HCT116 (cell line): ENCODE results near the gene DCBLD2. TPM values are rescaled to one million over a fixed set of nuclear protein-coding genes. Genes with fewer than 3 reads are reported as not detected.

Source experiments
- ATAC-seq: fragments of 200-7000 bp; cut with Tn5 transposase; 2 replicates; pipeline ENCODE4 v1.9.1; 2020; ENCODE audit warnings: mild to moderate bottlenecking, moderate library complexity
- BruUV-seq: library from RNA; stranded (reverse); fragments of 400-500 nt; replicated peaks from 2 replicates; lab custom pipeline; 2021; lab: Mats Ljungman, UMichigan
- CTCF ChIA-PET: fragments of 300-600 bp; sonication (Branson Sonifier 250); formaldehyde crosslinking; loops from one replicate; lab custom pipeline; 2021; ENCODE audit warnings: antibody characterized with exemption; lab: Charles Lee
- POLR2A ChIA-PET: fragments of 300-600, 350-600 bp; sonication (Branson Sonifier 250); formaldehyde crosslinking; loops from one replicate; lab custom pipeline; 2021; ENCODE audit warnings: antibody characterized with exemption; lab: Charles Lee
- RAD21 ChIA-PET, 2 experiments: fragments of 300-600 bp; sonication (Branson Sonifier 250); formaldehyde crosslinking; loops; one replicate each; lab custom pipeline; 2023; ENCODE audit warnings: low total read pairs in 2 of 2; ENCODE audit not compliant: uncharacterized antibody in 2 of 2, unreplicated experiment in 2 of 2, low non-redundant PET in 1 of 2; lab: Charles Lee
- DNase-seq: peaks from one replicate; pipeline ENCODE4 v3.0.0-alpha.2; 2010; ENCODE audit warnings: low read depth, low spot score
- H2AFZ ChIP-seq: fragments of 200-600 bp; shearing (Covaris generic), sonication (generic); 2 replicates; pipeline ENCODE4 v1.6.1; 2017; ENCODE audit warnings: low read depth, mixed run types, mixed read lengths, antibody characterized with exemption, low read length; ENCODE audit not compliant: poor library complexity, severe bottlenecking
- H3K27ac ChIP-seq: 2 replicates; pipeline ENCODE4 v1.5.1; 2012; ENCODE audit warnings: low read depth, low read length
- H3K27me3 ChIP-seq: fragments of 200-600 bp; sonication (generic); 2 replicates; pipeline ENCODE4 v1.6.1; 2016; ENCODE audit warnings: mixed run types, low read length, mixed read lengths; ENCODE audit not compliant: insufficient read depth
- H3K36me3 ChIP-seq, 2 experiments: fragments of 200-500 bp in 1 of 2; fragments of 200-600 bp in 1 of 2; sonication (Bioruptor generic) in 1 of 2; sonication (generic) in 1 of 2; 2 replicates each; pipeline versions ENCODE4 v1.5.1 to v1.6.1; 2014 to 2016; ENCODE audit warnings: low read length in 2 of 2, inconsistent platforms in 1 of 2, mixed read lengths in 1 of 2, mixed run types in 1 of 2; ENCODE audit not compliant: insufficient read depth in 2 of 2, control insufficient read depth in 1 of 2
- H3K4me1 ChIP-seq, 2 experiments: fragments of 200-600 bp in 1 of 2; sonication (generic) in 1 of 2; 2 replicates each; pipeline versions ENCODE4 v1.5.1 to v1.6.1; 2012 to 2017; ENCODE audit warnings: low read length in 2 of 2, inconsistent platforms in 1 of 2, mild to moderate bottlenecking in 1 of 2, mixed read lengths in 1 of 2, mixed run types in 1 of 2, moderate library complexity in 1 of 2; ENCODE audit not compliant: insufficient read depth in 2 of 2, control insufficient read depth in 1 of 2
- H3K4me2 ChIP-seq: fragments of 200-600 bp; sonication (generic); 2 replicates; pipeline ENCODE4 v1.6.1; 2017; ENCODE audit warnings: mixed run types, low read length, mixed read lengths
- H3K4me3 ChIP-seq, 2 experiments: fragments of 200-600 bp in 1 of 2; sonication (generic) in 1 of 2; replicated peaks in 1 of 2; 2 replicates each; pipeline ENCODE4 v1.5.1; 2011 to 2016; ENCODE audit warnings: low read length in 2 of 2, control low read depth in 1 of 2, low read depth in 1 of 2, mild to moderate bottlenecking in 1 of 2, mixed read lengths in 1 of 2, mixed run types in 1 of 2
- H3K79me2 ChIP-seq: fragments of 200-600 bp; sonication (generic); 2 replicates; pipeline ENCODE4 v1.6.1; 2017; ENCODE audit warnings: mild to moderate bottlenecking, mixed run types, low read length, moderate library complexity, mixed read lengths; ENCODE audit not compliant: insufficient read depth
- H3K9ac ChIP-seq: fragments of 200-600 bp; sonication (generic); 2 replicates; pipeline ENCODE4 v1.6.1; 2016; ENCODE audit warnings: low read length, mixed read lengths
- H3K9me2 ChIP-seq: fragments of 200-600 bp; sonication (generic), shearing (Covaris generic); 2 replicates; pipeline ENCODE4 v1.6.1; 2017; ENCODE audit warnings: mixed run types, mild to moderate bottlenecking, moderate library complexity; ENCODE audit not compliant: insufficient read depth
- H3K9me3 ChIP-seq, 2 experiments: fragments of 200-500 bp in 1 of 2; fragments of 200-600 bp in 1 of 2; sonication (Bioruptor generic) in 1 of 2; sonication (generic) in 1 of 2; 2 replicates each; pipeline ENCODE4 v1.6.1; 2014 to 2017; ENCODE audit warnings: low read length in 2 of 2, mixed read lengths in 2 of 2, inconsistent platforms in 1 of 2, low read depth in 1 of 2, mild to moderate bottlenecking in 1 of 2, mixed run types in 1 of 2, moderate library complexity in 1 of 2; ENCODE audit not compliant: control insufficient read depth in 1 of 2, insufficient read depth in 1 of 2
- H4K20me1 ChIP-seq: fragments of 200-600 bp; sonication (generic), shearing (Covaris generic); 2 replicates; pipeline ENCODE4 v1.6.1; 2017; ENCODE audit warnings: mixed run types, mild to moderate bottlenecking, moderate library complexity; ENCODE audit not compliant: insufficient read depth
- CEBPB ChIP-seq: IDR thresholded peaks from 2 replicates; pipeline ENCODE4 v1.6.1; 2012; ENCODE audit warnings: low read depth
- EZH2 ChIP-seq: fragments of 200-600 bp; sonication (generic); IDR thresholded peaks from 2 replicates; pipeline ENCODE4 v1.6.1; 2017; ENCODE audit warnings: antibody characterized with exemption, mixed run types
- POLR2AphosphoS5 ChIP-seq: IDR thresholded peaks from 2 replicates; pipeline ENCODE4 v1.6.1; 2011; ENCODE audit warnings: mild to moderate bottlenecking, low read depth, low read length, moderate library complexity
- SP1 ChIP-seq: IDR thresholded peaks from 2 replicates; pipeline ENCODE4 v1.6.1; 2012; ENCODE audit warnings: low read depth
- SRF ChIP-seq: IDR thresholded peaks from 2 replicates; pipeline ENCODE4 v1.6.1; 2012; ENCODE audit warnings: low read depth
- TCF7L2 ChIP-seq: IDR thresholded peaks from 2 replicates; pipeline ENCODE4 v1.7.0; 2011; ENCODE audit warnings: borderline replicate concordance, inconsistent platforms; ENCODE audit not compliant: insufficient read depth, insufficient read length; ENCODE audit errors: extremely low read depth
- YY1 ChIP-seq: IDR thresholded peaks from 2 replicates; pipeline ENCODE4 v1.6.1; 2011; ENCODE audit warnings: low read length, low read depth, moderate library complexity, mild to moderate bottlenecking; ENCODE audit not compliant: insufficient replicate concordance; ENCODE audit errors: extremely low read depth
- intact Hi-C: fragments of 100-400 bp; cut with micrococcal nuclease; formaldehyde crosslinking; loops from 2 replicates; pipeline ENCODE4 v1.10.0; 2022
- total RNA-seq: library from RNA; stranded (reverse); gene quantifications from one replicate; pipeline ENCODE4 v1.2.1, GENCODE V29; 2021; ENCODE audit not compliant: unreplicated experiment
- TF ChIP-seq, protein P1 (sequence below): IDR thresholded peaks from 2 replicates; pipeline ENCODE4 v1.6.1; 2011; ENCODE audit warnings: mild to moderate bottlenecking, low read length, moderate library complexity; ENCODE audit not compliant: insufficient replicate concordance; ENCODE audit errors: extremely low read depth

Gene DCBLD2
- total RNA-seq, 1 experiment from 2014 or later = 532 TPM

DNA sequence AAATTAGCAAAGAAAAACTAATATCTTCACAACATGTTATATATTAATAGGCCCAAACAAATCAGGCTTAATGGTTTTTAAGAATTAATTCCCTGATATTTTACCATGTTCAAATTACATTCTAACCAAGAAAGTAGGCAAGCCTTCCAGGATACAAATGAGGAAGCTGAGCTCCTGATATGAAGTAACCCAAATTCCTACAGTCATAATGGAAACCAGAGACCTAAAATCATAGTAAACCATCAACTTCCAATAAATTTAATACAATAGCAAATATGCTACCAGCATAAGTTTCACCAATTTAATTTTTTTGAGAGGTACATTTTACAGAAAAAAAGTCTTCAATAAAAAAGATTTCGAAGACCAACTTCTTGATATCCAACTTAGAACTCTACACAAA is 3.8 kb downstream of the DCBLD2 start:
- DNase-seq (no peak), ATAC-seq (no peak)
- H3K4me1 ChIP-seq = peaks cover 52 to 67% of the 10 kb centered on the region in 2 experiments
- CTCF ChIA-PET = interaction anchor here (1.3 kb wide), 1 partner anchor 94 kb away, joined by 3 read pairs; no protein-coding TSS in a partner anchor
- intact Hi-C loops = no loop called here
- TF ChIP-seq YY1 = no peak
- TF ChIP-seq SRF = no peak
- 0 out of 2 replicates have a peak, but pooled peaks have one; percentile 15 for TF ChIP-seq CEBPB
- no peak for TF ChIP-seq SP1
- no peak for TF ChIP-seq EZH2
- no peak for TF ChIP-seq TCF7L2
- TF ChIP-seq POLR2AphosphoS5 = no peak
- RAD21 ChIA-PET = no interaction called here
- H3K9me3 ChIP-seq = no peaks in the 10 kb centered on the region
- no peaks in the 10 kb centered on the region for H3K27me3 ChIP-seq
- peak overlapping the region; percentile 93 for H3K9ac ChIP-seq
- H3K79me2 ChIP-seq = peaks cover 99% of the 10 kb centered on the region
- H2AFZ ChIP-seq = no peak overlapping the region
- no TSS peak for BruUV-seq
- peak overlapping the region; percentile 99 for H3K27ac ChIP-seq
- H3K9me2 ChIP-seq = no peaks in the 10 kb centered on the region
- peak overlapping the region; percentile 82 to 89 for H3K4me3 ChIP-seq
- POLR2A ChIA-PET = interaction anchor here (1.5 to 11.7 kb wide), 5 partner anchors 25 to 88 kb away, joined by 3 to 310 read pairs (median 4); no protein-coding TSS in a partner anchor
- peaks cover 36 to 66% of the 10 kb centered on the region in 2 experiments for H3K36me3 ChIP-seq
- peak overlapping the region; percentile 83 for H3K4me2 ChIP-seq
- peaks cover 29% of the 10 kb centered on the region; the same call in 1 of the 2 replicates for H4K20me1 ChIP-seq

- Histone ChIP-seq H3K4me1 (peaks cover 75 to 88% of the 10 kb centered on the region in 2 experiments), H3K27me3 (no peaks in the 10 kb centered on the region), H3K9me2 (no peaks in the 10 kb centered on the region), H3K4me2 (peak overlapping the region; percentile 83), H3K36me3 (peaks cover 32 to 82% of the 10 kb centered on the region in 2 experiments), H3K79me2 (peaks cover 100% of the 10 kb centered on the region), H3K27ac (peak overlapping the region; percentile 99), H4K20me1 (peaks cover 52% of the 10 kb centered on the region), H3K9me3 (no peaks in the 10 kb centered on the region), H2AFZ (no peak overlapping the region), H3K9ac (peak overlapping the region; percentile 93), H3K4me3 (peak overlapping the region; percentile 14 to 89)
- BruUV-seq = no TSS peak
- POLR2A ChIA-PET = interaction anchor here (1.2 to 11.7 kb wide), 3 partner anchors 12 to 88 kb away, joined by 4 to 310 read pairs (median 6); no protein-coding TSS in a partner anchor
- TF ChIP-seq, protein P1, sequence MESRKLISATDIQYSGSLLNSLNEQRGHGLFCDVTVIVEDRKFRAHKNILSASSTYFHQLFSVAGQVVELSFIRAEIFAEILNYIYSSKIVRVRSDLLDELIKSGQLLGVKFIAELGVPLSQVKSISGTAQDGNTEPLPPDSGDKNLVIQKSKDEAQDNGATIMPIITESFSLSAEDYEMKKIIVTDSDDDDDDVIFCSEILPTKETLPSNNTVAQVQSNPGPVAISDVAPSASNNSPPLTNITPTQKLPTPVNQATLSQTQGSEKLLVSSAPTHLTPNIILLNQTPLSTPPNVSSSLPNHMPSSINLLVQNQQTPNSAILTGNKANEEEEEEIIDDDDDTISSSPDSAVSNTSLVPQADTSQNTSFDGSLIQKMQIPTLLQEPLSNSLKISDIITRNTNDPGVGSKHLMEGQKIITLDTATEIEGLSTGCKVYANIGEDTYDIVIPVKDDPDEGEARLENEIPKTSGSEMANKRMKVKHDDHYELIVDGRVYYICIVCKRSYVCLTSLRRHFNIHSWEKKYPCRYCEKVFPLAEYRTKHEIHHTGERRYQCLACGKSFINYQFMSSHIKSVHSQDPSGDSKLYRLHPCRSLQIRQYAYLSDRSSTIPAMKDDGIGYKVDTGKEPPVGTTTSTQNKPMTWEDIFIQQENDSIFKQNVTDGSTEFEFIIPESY = no peak
- TF ChIP-seq POLR2AphosphoS5 (peak; percentile 83; the same call in 1 of the 2 replicates), SRF (no peak)
- intact Hi-C loops = no loop called here
- peak; percentile 10; the same call in 1 of the 2 replicates for ATAC-seq
- DNase-seq = no peak
- RAD21 ChIA-PET = interaction anchor here in 1 of 2 experiments (0.6 kb wide), 1 partner anchor 64 kb away, joined by 4 read pairs; no protein-coding TSS in a partner anchor
- CTCF ChIA-PET = interaction anchor here (1.3 kb wide), 1 partner anchor 99 kb away, joined by 3 read pairs; no protein-coding TSS in a partner anchor
Measured at GRCh38 chr3:98894791-98895576, 6.5 kb downstream of the DCBLD2 start.
